Measurements from ENCODE around the gene VIM.

Gene VIM

GRCh38 chr10:17208476-17208875, 19.6 kb upstream of the VIM start:
- Histone ChIP-seq H3K4me1 (ENCODE audit: control insufficient read depth, insufficient read depth, low read length, poor library complexity, severe bottlenecking) (peaks cover 14% of the 10 kb centered on the region), H3K9me3 (ENCODE audit: control insufficient read depth, low read length) (no peaks in the 10 kb centered on the region), H3K36me3 (ENCODE audit: control insufficient read depth, insufficient read depth, low read length) (no peaks in the 10 kb centered on the region), H3K4me3 (ENCODE audit: insufficient read depth, low read depth, low read length, poor library complexity, severe bottlenecking) (no peak overlapping the region), H3K27me3 (replicated peaks; ENCODE audit: control insufficient read depth, insufficient read depth, low read length, poor library complexity, severe bottlenecking) (no peaks in the 10 kb centered on the region), H3K27ac (ENCODE audit: insufficient read depth, low read length, poor library complexity, severe bottlenecking) (no peak overlapping the region)
- DNase-seq = no peak

GRCh38 chr10:17209302-17209701, 18.7 kb upstream of the VIM start:
- H3K9me3 ChIP-seq (ENCODE audit: control insufficient read depth, low read length) = no peaks in the 10 kb centered on the region
- no peak overlapping the region for H3K27ac ChIP-seq (ENCODE audit: insufficient read depth, low read length, poor library complexity, severe bottlenecking)
- DNase-seq = no peak
- no peak overlapping the region for H3K4me3 ChIP-seq (ENCODE audit: insufficient read depth, low read depth, low read length, poor library complexity, severe bottlenecking)
- H3K36me3 ChIP-seq (ENCODE audit: control insufficient read depth, insufficient read depth, low read length) = no peaks in the 10 kb centered on the region
- H3K4me1 ChIP-seq (ENCODE audit: control insufficient read depth, insufficient read depth, low read length, poor library complexity, severe bottlenecking) = peaks cover 14% of the 10 kb centered on the region
- no peaks in the 10 kb centered on the region for H3K27me3 ChIP-seq (replicated peaks; ENCODE audit: control insufficient read depth, insufficient read depth, low read length, poor library complexity, severe bottlenecking)

DNA sequence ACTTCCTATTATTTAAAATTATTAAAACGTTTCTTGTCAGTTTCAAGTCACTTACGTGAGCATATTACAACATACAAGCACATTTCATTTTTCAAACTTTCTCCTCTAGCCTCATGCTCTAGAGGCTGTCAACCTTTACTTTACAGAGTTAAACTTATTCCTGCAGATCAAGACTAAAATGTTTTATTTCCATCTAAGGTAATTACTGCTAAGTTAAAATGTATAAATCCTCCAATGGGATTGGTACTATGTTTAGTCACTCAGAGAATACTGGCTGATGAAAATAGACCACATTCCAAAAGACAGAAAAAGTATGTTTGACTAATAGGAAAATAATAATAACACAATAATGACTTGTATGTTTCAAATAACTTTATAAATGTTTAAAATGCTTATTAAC, 18.2 kb upstream of the VIM start:
- Histone ChIP-seq H3K36me3 (ENCODE audit: control insufficient read depth, insufficient read depth, low read length) (no peaks in the 10 kb centered on the region), H3K27me3 (replicated peaks; ENCODE audit: control insufficient read depth, insufficient read depth, low read length, poor library complexity, severe bottlenecking) (no peaks in the 10 kb centered on the region), H3K4me1 (ENCODE audit: control insufficient read depth, insufficient read depth, low read length, poor library complexity, severe bottlenecking) (peaks cover 14% of the 10 kb centered on the region), H3K27ac (ENCODE audit: insufficient read depth, low read length, poor library complexity, severe bottlenecking) (no peak overlapping the region), H3K4me3 (ENCODE audit: insufficient read depth, low read depth, low read length, poor library complexity, severe bottlenecking) (no peak overlapping the region), H3K9me3 (ENCODE audit: control insufficient read depth, low read length) (no peaks in the 10 kb centered on the region)
- no peak for DNase-seq

- no peak for DNase-seq
- Histone ChIP-seq H3K27me3 (replicated peaks; ENCODE audit: control insufficient read depth, insufficient read depth, low read length, poor library complexity, severe bottlenecking) (no peaks in the 10 kb centered on the region), H3K4me1 (ENCODE audit: control insufficient read depth, insufficient read depth, low read length, poor library complexity, severe bottlenecking) (peaks cover 14% of the 10 kb centered on the region), H3K36me3 (ENCODE audit: control insufficient read depth, insufficient read depth, low read length) (no peaks in the 10 kb centered on the region), H3K4me3 (ENCODE audit: insufficient read depth, low read depth, low read length, poor library complexity, severe bottlenecking) (no peak overlapping the region), H3K9me3 (ENCODE audit: control insufficient read depth, low read length) (no peaks in the 10 kb centered on the region), H3K27ac (ENCODE audit: insufficient read depth, low read length, poor library complexity, severe bottlenecking) (no peak overlapping the region)
Observed at GRCh38 chr10:17210361-17210760, 17.7 kb upstream of the VIM start.

GRCh38 chr10:17212802-17213221, 15.2 kb upstream of the VIM start:
- Histone ChIP-seq H3K4me1 (ENCODE audit: control insufficient read depth, insufficient read depth, low read length, poor library complexity, severe bottlenecking) (no peaks in the 10 kb centered on the region), H3K27ac (ENCODE audit: insufficient read depth, low read length, poor library complexity, severe bottlenecking) (no peak overlapping the region), H3K4me3 (ENCODE audit: insufficient read depth, low read depth, low read length, poor library complexity, severe bottlenecking) (no peak overlapping the region), H3K27me3 (replicated peaks; ENCODE audit: control insufficient read depth, insufficient read depth, low read length, poor library complexity, severe bottlenecking) (no peaks in the 10 kb centered on the region), H3K36me3 (ENCODE audit: control insufficient read depth, insufficient read depth, low read length) (no peaks in the 10 kb centered on the region), H3K9me3 (ENCODE audit: control insufficient read depth, low read length) (no peaks in the 10 kb centered on the region)
- no peak for DNase-seq

DNA sequence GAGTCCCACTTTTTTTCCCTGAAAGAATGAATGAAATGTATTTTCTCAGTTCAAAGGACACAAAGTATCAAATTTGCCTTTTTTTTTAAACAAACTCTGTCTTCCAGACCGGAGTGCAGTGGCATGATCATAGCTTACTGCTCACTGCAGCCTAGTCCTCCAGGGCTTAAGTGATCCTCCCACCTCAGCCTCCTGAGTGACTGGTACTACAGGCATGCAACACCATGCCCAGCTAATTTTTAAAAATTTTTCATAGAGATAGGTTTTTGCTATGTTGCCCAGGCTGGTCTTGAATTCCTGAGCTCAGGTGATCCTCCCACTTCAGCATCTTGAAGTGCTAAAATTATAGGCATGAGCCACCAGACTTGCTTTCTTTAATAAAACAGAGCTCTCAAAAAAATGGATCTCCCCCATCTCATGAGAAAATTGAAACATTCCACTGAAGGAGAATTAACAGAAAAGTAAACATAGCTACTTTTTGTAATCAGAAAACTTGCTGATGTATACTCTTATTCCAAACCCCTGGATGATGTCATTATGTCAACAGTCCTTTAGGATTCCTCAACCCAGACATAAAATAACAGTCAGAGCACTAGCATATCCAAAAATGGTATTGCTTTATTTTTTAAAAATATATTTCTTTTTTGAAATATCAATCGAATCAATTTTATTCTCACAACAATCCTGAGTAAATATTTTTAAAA, 14.2 kb upstream of the VIM start:
- Histone ChIP-seq H3K27me3 (replicated peaks; ENCODE audit: control insufficient read depth, insufficient read depth, low read length, poor library complexity, severe bottlenecking) (no peaks in the 10 kb centered on the region), H3K36me3 (ENCODE audit: control insufficient read depth, insufficient read depth, low read length) (no peaks in the 10 kb centered on the region), H3K27ac (ENCODE audit: insufficient read depth, low read length, poor library complexity, severe bottlenecking) (no peak overlapping the region), H3K4me1 (ENCODE audit: control insufficient read depth, insufficient read depth, low read length, poor library complexity, severe bottlenecking) (no peaks in the 10 kb centered on the region), H3K9me3 (ENCODE audit: control insufficient read depth, low read length) (no peaks in the 10 kb centered on the region), H3K4me3 (ENCODE audit: insufficient read depth, low read depth, low read length, poor library complexity, severe bottlenecking) (no peak overlapping the region)
- DNase-seq = no peak

DNA sequence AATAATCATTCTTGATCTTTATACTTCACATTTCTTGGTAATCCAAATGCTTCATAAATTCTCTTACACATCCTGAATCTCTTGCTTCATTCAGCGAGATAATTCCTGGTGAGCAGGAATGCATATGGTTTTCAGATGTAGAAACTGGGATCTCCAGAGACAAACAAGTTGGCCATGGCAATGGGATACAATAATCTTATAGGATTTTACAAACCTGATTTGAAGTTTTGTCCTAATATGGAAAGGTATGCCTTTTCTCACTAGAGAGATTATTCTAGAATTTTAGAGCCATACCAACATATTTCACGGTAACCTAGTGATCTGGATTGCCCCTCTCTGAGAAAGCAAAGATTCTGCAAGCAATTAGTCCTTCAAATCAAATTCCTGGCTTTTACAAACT, 13.5 kb upstream of the VIM start:
- no peaks in the 10 kb centered on the region for H3K36me3 ChIP-seq (ENCODE audit: control insufficient read depth, insufficient read depth, low read length)
- no peaks in the 10 kb centered on the region for H3K27me3 ChIP-seq (replicated peaks; ENCODE audit: control insufficient read depth, insufficient read depth, low read length, poor library complexity, severe bottlenecking)
- no peak overlapping the region for H3K27ac ChIP-seq (ENCODE audit: insufficient read depth, low read length, poor library complexity, severe bottlenecking)
- no peak for DNase-seq
- no peaks in the 10 kb centered on the region for H3K9me3 ChIP-seq (ENCODE audit: control insufficient read depth, low read length)
- no peak overlapping the region for H3K4me3 ChIP-seq (ENCODE audit: insufficient read depth, low read depth, low read length, poor library complexity, severe bottlenecking)
- no peaks in the 10 kb centered on the region for H3K4me1 ChIP-seq (ENCODE audit: control insufficient read depth, insufficient read depth, low read length, poor library complexity, severe bottlenecking)

DNA sequence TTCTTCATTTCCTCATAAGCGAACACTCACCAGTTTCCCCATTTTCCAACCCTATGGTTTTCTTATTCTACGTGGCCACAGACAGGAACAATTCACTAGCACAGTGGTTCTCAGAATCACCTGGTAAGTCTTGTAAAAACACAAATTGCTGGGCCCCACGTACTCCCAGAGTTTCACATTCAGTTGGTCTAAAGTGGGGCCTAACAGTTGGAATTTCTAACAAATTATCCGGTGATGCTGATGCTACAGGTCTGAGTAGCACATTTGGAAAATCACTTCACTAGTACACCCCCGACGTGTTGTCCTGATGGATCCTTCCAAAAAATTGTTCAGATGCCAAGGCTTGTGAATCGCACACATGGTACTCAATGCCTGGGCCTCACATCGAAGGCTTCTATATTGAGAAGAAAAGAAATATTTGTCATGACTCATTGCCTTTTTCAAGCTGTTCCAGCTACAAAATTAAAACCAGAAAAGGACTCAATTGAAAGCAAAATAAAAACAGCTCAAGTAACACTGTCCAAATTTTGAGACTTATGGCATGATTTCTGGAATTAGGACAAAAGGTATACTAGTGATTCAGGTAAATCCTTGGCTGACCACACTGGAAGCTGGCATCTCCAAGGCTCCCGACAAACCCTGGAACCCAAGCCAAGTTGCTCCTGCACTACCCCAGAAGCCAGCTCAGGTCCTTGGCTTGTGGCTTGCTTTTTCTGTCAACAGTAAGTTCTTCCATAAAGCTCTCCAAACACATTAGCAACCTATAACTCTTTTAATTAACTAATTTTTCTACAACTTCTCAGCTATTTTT, 12.9 kb upstream of the VIM start:
- Histone ChIP-seq H3K36me3 (ENCODE audit: control insufficient read depth, insufficient read depth, low read length) (no peaks in the 10 kb centered on the region), H3K4me1 (ENCODE audit: control insufficient read depth, insufficient read depth, low read length, poor library complexity, severe bottlenecking) (no peaks in the 10 kb centered on the region), H3K9me3 (ENCODE audit: control insufficient read depth, low read length) (no peaks in the 10 kb centered on the region), H3K27me3 (replicated peaks; ENCODE audit: control insufficient read depth, insufficient read depth, low read length, poor library complexity, severe bottlenecking) (no peaks in the 10 kb centered on the region), H3K4me3 (ENCODE audit: insufficient read depth, low read depth, low read length, poor library complexity, severe bottlenecking) (no peak overlapping the region), H3K27ac (ENCODE audit: insufficient read depth, low read length, poor library complexity, severe bottlenecking) (peak overlapping the region; percentile 51)
- DNase-seq = no peak

DNA sequence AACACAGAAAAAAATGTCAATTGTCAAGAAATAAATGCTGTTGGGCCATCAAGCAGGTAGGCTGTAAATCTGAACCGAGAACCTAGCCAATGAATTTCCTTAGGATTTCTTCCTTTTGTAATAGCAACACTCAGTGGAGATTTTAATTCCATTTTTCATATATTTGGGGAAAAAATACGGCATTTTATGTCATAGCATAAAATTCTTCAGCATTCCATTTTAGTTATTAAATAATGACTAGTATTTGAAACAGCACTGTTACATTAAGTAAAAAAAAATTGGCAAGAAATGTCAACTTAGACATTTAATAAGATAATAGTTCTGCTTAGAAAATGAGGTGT, 12.3 kb upstream of the VIM start:
- DNase-seq = no peak
- Histone ChIP-seq H3K27ac (ENCODE audit: insufficient read depth, low read length, poor library complexity, severe bottlenecking) (peak overlapping the region; percentile 51), H3K4me3 (ENCODE audit: insufficient read depth, low read depth, low read length, poor library complexity, severe bottlenecking) (no peak overlapping the region), H3K9me3 (ENCODE audit: control insufficient read depth, low read length) (no peaks in the 10 kb centered on the region), H3K36me3 (ENCODE audit: control insufficient read depth, insufficient read depth, low read length) (no peaks in the 10 kb centered on the region), H3K4me1 (ENCODE audit: control insufficient read depth, insufficient read depth, low read length, poor library complexity, severe bottlenecking) (no peaks in the 10 kb centered on the region), H3K27me3 (replicated peaks; ENCODE audit: control insufficient read depth, insufficient read depth, low read length, poor library complexity, severe bottlenecking) (no peaks in the 10 kb centered on the region)

DNA sequence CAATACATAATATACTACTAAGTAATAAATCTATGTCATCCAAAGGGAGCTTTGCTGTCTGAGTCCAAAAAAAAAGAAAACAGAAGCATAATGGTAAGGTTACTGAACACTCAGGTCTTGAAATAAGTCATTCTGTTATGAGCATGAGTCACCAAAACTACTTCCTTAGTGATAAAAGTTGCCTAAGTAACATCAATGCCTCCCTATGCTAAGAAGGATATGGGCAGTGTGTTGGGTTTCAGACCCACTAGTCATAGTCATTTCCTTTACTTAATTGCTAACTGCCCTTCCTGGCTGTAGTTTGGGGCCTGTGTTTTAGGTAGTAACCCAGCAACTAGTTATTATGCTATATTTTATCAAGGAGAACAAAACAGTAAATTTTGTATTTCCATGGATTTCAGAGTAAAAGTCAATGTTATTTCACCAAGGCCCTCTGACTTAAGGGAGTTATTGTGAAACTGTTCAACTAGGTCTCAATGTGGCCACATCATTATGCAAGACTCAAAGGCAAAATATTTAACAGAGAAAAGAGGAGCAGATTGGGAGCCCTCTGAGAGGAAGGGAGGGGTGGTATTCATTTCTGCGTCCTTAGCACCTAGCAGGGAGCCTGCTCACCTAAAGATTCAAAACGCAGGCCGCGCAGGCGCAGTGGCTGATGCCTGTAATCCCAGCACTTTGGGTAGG, 11.7 kb upstream of the VIM start:
- Histone ChIP-seq H3K4me1 (ENCODE audit: control insufficient read depth, insufficient read depth, low read length, poor library complexity, severe bottlenecking) (no peaks in the 10 kb centered on the region), H3K27me3 (replicated peaks; ENCODE audit: control insufficient read depth, insufficient read depth, low read length, poor library complexity, severe bottlenecking) (no peaks in the 10 kb centered on the region), H3K36me3 (ENCODE audit: control insufficient read depth, insufficient read depth, low read length) (no peaks in the 10 kb centered on the region), H3K27ac (ENCODE audit: insufficient read depth, low read length, poor library complexity, severe bottlenecking) (peak overlapping the region; percentile 66), H3K9me3 (ENCODE audit: control insufficient read depth, low read length) (no peaks in the 10 kb centered on the region), H3K4me3 (ENCODE audit: insufficient read depth, low read depth, low read length, poor library complexity, severe bottlenecking) (no peak overlapping the region)
- no peak for DNase-seq

Data from effector memory CD4-positive, alpha-beta T cell (primary cell).